Vagina (tissue), 2 donors: ENCODE data around the gene TBC1D3H.
"Not testable (repeated sequence)": the region's sequence is repeated elsewhere in the genome, so short reads cannot be mapped to it uniquely, and the experiment has no call there.

Experiments
- POLR2A ChIP-seq, 2 donors: fragments of 450-650 bp; IDR thresholded peaks; one replicate each; pipeline ENCODE4 v1.6.1; 2017; ENCODE audit warnings: antibody characterized with exemption in 2 of 2, mild to moderate bottlenecking in 2 of 2, moderate library complexity in 2 of 2
- TF ChIP-seq, protein P1 (sequence below), 3 experiments: fragments of 450-650 bp in 2 of 3; fragments of 200-600 bp in 1 of 3; sonication (generic) in 1 of 3; IDR thresholded peaks; one replicate each; pipeline ENCODE4 v1.5.1; 2017 to 2019; ENCODE audit warnings: antibody characterized with exemption in 3 of 3, mild to moderate bottlenecking in 2 of 3, moderate library complexity in 2 of 3

DNA sequence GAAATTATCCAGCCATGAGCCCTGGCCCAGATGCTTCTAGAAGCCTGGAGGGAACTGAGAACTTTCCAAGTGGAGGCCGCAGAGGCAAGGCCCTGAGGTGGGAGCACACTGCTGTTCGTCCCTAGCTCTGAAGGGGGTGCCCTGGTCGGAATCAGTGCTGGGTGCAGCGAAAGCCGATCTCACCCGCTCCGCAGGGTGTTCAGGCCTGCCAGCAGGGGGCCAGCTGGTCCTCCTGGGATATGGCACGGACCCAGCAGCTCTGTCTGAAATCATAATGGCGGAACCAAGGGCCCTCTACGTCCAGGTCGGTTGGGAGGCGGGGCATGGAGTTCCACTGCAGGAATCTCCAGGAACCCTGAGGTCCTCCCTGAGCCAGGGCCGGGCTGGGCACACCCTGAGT, 40.7 kb upstream of the TBC1D3H start:
- not testable (repeated sequence) for TF ChIP-seq POLR2A (IDR thresholded peaks at IDR 0.05)
- TF ChIP-seq, protein P1, sequence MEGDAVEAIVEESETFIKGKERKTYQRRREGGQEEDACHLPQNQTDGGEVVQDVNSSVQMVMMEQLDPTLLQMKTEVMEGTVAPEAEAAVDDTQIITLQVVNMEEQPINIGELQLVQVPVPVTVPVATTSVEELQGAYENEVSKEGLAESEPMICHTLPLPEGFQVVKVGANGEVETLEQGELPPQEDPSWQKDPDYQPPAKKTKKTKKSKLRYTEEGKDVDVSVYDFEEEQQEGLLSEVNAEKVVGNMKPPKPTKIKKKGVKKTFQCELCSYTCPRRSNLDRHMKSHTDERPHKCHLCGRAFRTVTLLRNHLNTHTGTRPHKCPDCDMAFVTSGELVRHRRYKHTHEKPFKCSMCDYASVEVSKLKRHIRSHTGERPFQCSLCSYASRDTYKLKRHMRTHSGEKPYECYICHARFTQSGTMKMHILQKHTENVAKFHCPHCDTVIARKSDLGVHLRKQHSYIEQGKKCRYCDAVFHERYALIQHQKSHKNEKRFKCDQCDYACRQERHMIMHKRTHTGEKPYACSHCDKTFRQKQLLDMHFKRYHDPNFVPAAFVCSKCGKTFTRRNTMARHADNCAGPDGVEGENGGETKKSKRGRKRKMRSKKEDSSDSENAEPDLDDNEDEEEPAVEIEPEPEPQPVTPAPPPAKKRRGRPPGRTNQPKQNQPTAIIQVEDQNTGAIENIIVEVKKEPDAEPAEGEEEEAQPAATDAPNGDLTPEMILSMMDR (IDR thresholded peaks at IDR 0.05): not testable (repeated sequence)
